ENCODE data around the gene RNF207.
A peak's percentile ranks its signal among the peaks of the same experiment; 100 is the strongest.

RNF207 gene

DNA sequence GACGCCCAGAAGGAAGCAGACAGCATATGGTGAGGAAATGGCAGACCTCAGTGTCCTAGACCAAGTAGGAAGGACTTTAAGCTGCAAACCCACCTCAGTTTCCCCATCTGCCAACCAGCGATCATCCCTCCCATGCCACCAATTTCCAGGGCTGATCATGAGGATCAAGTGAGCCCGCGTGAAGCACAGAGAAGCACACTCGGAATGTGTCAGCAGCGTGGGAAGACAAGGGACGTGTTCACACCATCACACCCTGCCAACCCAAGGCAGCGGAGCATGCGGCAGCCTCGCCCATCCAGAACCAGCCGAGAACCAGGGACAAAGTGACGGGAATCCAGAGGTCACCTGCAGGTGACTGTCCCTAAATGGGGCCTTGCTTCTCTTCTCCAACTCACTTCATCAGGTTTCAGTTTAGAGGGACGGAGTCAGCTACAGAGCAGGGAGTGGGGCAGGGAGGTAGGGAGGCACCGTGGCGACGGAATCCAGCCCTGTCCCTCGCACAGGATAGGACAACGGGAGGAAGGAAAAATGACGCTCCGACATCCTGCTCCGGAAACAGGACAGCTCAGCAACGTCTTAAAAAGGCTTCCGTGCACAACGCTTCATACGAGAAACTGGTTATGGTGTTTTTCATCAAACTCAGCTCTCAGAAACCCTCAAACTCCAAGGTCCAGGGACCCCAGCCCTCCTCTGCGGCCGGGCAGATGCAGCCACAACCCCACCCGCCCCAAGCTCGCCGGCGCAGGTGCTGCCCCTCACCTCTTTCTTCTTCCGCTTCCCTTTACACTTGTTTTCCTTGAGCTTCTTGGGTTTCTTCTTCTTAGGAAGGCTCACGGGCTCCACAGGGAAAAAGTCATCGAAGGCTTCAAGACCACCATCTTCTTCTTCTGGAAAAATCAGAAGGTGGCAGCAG, 38.3 kb upstream of the RNF207 start:
- Histone ChIP-seq H3K27me3 (ENCODE audit: control insufficient read depth in 3 of 3, insufficient read depth in 3 of 3, low read depth in 1 of 3, low read length in 3 of 3) (peaks cover 0 to 79% (median under 1%) of the 10 kb centered on the region in 3 experiments), H2BK12ac (ENCODE audit: low read length) (no peak overlapping the region), H3K79me1 (ENCODE audit: low read depth, low read length) (no peaks in the 10 kb centered on the region), H2BK120ac (ENCODE audit: low read depth, low read length) (no peak overlapping the region), H3K4ac (ENCODE audit: low read length) (no peak overlapping the region), H3K23ac (ENCODE audit: low read depth, low read length, poor library complexity) (no peak overlapping the region), H3K4me1 (ENCODE audit: control insufficient read depth in 2 of 2, insufficient read depth in 1 of 2, low read depth in 1 of 2, low read length in 2 of 2) (no peaks in the 10 kb centered on the region), H3K4me3 (ENCODE audit: low read length in 2 of 2) (no peak overlapping the region), H2BK15ac (ENCODE audit: low read length) (no peak overlapping the region), H3K4me2 (ENCODE audit: insufficient read depth, low read length, poor library complexity, severe bottlenecking) (no peak overlapping the region), H4K8ac (ENCODE audit: low read depth, low read length) (no peak overlapping the region), H3K9ac (ENCODE audit: low read depth, low read length, poor library complexity) (no peak overlapping the region), H3K9me3 (replicated peaks in 1 of 2; ENCODE audit: control insufficient read depth in 2 of 2, insufficient read depth in 1 of 2, low read depth in 1 of 2, low read length in 2 of 2) (no peaks in the 10 kb centered on the region), H3K36me3 (replicated peaks in 1 of 2; ENCODE audit: control insufficient read depth in 2 of 2, insufficient read depth in 2 of 2, low read length in 2 of 2) (no peaks in the 10 kb centered on the region), H3K18ac (ENCODE audit: low read length) (no peak overlapping the region), H2AK5ac (ENCODE audit: low read depth, low read length) (no peak overlapping the region), H4K91ac (ENCODE audit: low read depth, low read length, poor library complexity) (no peak overlapping the region), H3K14ac (ENCODE audit: low read length) (no peak overlapping the region), H3K27ac (replicated peaks; ENCODE audit: low read length) (no peak overlapping the region), H2BK5ac (ENCODE audit: low read length) (peak overlapping the region; percentile 24), H2AFZ (ENCODE audit: low read length) (no peak overlapping the region)
- DNase-seq (ENCODE audit: low spot score) = no peak
- WGBS, 2 donors (ENCODE audit: extremely low coverage in 2 of 2, insufficient read length in 2 of 2, insufficient replicate concordance in 1 of 2) = no CpG with 5 or more reads among the region's 34 CpGs

DNA sequence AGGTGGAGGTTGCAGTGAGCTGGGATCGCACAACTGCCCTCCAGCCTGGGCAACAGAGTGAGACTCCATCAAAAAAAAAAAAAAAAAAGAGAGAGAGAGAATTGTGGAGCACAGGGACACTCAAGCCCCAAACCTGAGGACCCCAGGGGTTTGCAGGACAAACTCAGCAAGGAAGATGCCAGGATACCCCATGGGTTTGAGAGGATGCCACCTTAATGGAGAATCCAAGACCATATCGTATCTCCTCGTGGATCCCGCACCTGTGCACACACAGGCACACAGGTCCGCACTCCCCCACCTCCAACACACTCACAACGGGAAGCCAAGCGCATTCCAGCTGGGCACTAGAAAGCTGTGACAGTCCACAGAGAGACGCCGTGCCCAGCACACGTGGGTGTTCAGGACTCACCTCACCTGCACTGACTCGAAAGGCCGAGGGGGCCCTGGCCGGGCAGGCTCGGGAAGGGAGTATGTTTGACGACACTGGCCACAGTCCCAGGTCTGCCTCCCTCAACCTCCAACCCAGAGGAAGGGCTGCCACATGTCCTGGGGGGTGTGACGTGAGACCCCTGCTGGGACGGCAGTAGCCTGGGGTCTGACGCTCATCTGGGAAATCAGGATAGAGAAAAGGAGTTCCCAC, 36.9 kb upstream of the RNF207 start:
- Histone ChIP-seq H3K9ac (ENCODE audit: low read depth, low read length, poor library complexity) (no peak overlapping the region), H2BK12ac (ENCODE audit: low read length) (no peak overlapping the region), H3K36me3 (replicated peaks in 1 of 2; ENCODE audit: control insufficient read depth in 2 of 2, insufficient read depth in 2 of 2, low read length in 2 of 2) (no peaks in the 10 kb centered on the region), H3K9me3 (replicated peaks in 1 of 2; ENCODE audit: control insufficient read depth in 2 of 2, insufficient read depth in 1 of 2, low read depth in 1 of 2, low read length in 2 of 2) (no peaks in the 10 kb centered on the region), H2BK15ac (ENCODE audit: low read length) (no peak overlapping the region), H4K91ac (ENCODE audit: low read depth, low read length, poor library complexity) (no peak overlapping the region), H3K27ac (replicated peaks; ENCODE audit: low read length) (no peak overlapping the region), H3K4ac (ENCODE audit: low read length) (no peak overlapping the region), H2AFZ (ENCODE audit: low read length) (no peak overlapping the region), H3K27me3 (ENCODE audit: control insufficient read depth in 3 of 3, insufficient read depth in 3 of 3, low read depth in 1 of 3, low read length in 3 of 3) (peaks cover 0 to 65% (median 0%) of the 10 kb centered on the region in 3 experiments), H2BK5ac (ENCODE audit: low read length) (no peak overlapping the region), H3K18ac (ENCODE audit: low read length) (no peak overlapping the region), H3K4me1 (ENCODE audit: control insufficient read depth in 2 of 2, insufficient read depth in 1 of 2, low read depth in 1 of 2, low read length in 2 of 2) (no peaks in the 10 kb centered on the region), H2BK120ac (ENCODE audit: low read depth, low read length) (no peak overlapping the region), H3K4me3 (ENCODE audit: low read length in 2 of 2) (no peak overlapping the region), H2AK5ac (ENCODE audit: low read depth, low read length) (no peak overlapping the region), H3K4me2 (ENCODE audit: insufficient read depth, low read length, poor library complexity, severe bottlenecking) (no peak overlapping the region), H4K8ac (ENCODE audit: low read depth, low read length) (no peak overlapping the region), H3K14ac (ENCODE audit: low read length) (no peak overlapping the region), H3K23ac (ENCODE audit: low read depth, low read length, poor library complexity) (no peak overlapping the region), H3K79me1 (ENCODE audit: low read depth, low read length) (no peaks in the 10 kb centered on the region)
- WGBS, 2 donors (ENCODE audit: extremely low coverage in 2 of 2, insufficient read length in 2 of 2, insufficient replicate concordance in 1 of 2) = no CpG with 5 or more reads among the region's 18 CpGs
- no peak for DNase-seq (ENCODE audit: low spot score)

DNA sequence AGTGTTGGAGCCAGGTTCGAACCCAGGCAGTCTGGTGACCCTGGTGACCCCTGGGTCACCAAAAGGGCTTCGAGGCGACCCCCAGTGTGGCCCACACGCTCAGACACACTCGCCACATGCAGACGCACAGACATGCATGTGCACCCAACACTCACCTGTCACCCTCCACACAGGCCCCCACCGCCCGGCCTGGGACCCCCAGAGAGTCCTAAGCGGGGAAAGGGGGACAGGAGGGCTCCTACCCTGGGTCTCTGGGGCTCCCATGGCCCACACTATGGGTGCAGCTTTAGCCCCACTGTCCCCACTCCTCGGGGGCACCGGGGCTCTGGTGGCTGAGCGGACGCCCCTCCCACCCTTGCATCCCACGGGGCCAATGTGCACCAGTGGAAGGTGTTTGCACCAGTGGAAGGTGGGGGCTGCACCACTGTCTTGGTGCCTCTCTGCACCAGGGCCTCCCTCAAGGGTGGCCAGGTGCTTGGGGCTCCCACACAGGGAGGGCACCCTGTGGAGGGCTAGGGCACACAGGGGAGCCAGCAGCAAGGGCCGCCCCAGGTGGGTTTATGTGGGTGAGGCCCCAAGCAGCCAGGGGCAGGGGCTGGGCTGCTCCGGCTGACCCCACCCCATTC, 35.7 kb upstream of the RNF207 start:
- H2BK120ac ChIP-seq (ENCODE audit: low read depth, low read length) = no peak overlapping the region
- H3K27ac ChIP-seq (replicated peaks; ENCODE audit: low read length) = no peak overlapping the region
- no peak overlapping the region for H3K9ac ChIP-seq (ENCODE audit: low read depth, low read length, poor library complexity)
- no peak overlapping the region for H2BK15ac ChIP-seq (ENCODE audit: low read length)
- no peak overlapping the region for H2BK12ac ChIP-seq (ENCODE audit: low read length)
- peak overlapping the region; percentile 83 for H2AK5ac ChIP-seq (ENCODE audit: low read depth, low read length)
- no peak overlapping the region for H3K18ac ChIP-seq (ENCODE audit: low read length)
- H3K14ac ChIP-seq (ENCODE audit: low read length) = no peak overlapping the region
- H4K91ac ChIP-seq (ENCODE audit: low read depth, low read length, poor library complexity) = no peak overlapping the region
- H3K4me1 ChIP-seq (ENCODE audit: control insufficient read depth in 2 of 2, insufficient read depth in 1 of 2, low read depth in 1 of 2, low read length in 2 of 2) = no peaks in the 10 kb centered on the region
- H3K4me2 ChIP-seq (ENCODE audit: insufficient read depth, low read length, poor library complexity, severe bottlenecking) = no peak overlapping the region
- H3K4ac ChIP-seq (ENCODE audit: low read length) = no peak overlapping the region
- no peak overlapping the region for H3K4me3 ChIP-seq (ENCODE audit: low read length in 2 of 2)
- H3K23ac ChIP-seq (ENCODE audit: low read depth, low read length, poor library complexity) = no peak overlapping the region
- H2BK5ac ChIP-seq (ENCODE audit: low read length) = no peak overlapping the region
- H4K8ac ChIP-seq (ENCODE audit: low read depth, low read length) = peak overlapping the region; percentile 10
- H3K27me3 ChIP-seq (ENCODE audit: control insufficient read depth in 3 of 3, insufficient read depth in 3 of 3, low read depth in 1 of 3, low read length in 3 of 3) = peaks cover 0 to 58% (median 3%) of the 10 kb centered on the region in 3 experiments
- DNase-seq (ENCODE audit: low spot score) = no peak
- H3K9me3 ChIP-seq (replicated peaks in 1 of 2; ENCODE audit: control insufficient read depth in 2 of 2, insufficient read depth in 1 of 2, low read depth in 1 of 2, low read length in 2 of 2) = no peaks in the 10 kb centered on the region
- WGBS, 2 donors (ENCODE audit: extremely low coverage in 2 of 2, insufficient read length in 2 of 2, insufficient replicate concordance in 1 of 2) = no CpG with 5 or more reads among the region's 16 CpGs
- no peaks in the 10 kb centered on the region for H3K36me3 ChIP-seq (replicated peaks in 1 of 2; ENCODE audit: control insufficient read depth in 2 of 2, insufficient read depth in 2 of 2, low read length in 2 of 2)
- H2AFZ ChIP-seq (ENCODE audit: low read length) = no peak overlapping the region
- no peaks in the 10 kb centered on the region for H3K79me1 ChIP-seq (ENCODE audit: low read depth, low read length)

DNA sequence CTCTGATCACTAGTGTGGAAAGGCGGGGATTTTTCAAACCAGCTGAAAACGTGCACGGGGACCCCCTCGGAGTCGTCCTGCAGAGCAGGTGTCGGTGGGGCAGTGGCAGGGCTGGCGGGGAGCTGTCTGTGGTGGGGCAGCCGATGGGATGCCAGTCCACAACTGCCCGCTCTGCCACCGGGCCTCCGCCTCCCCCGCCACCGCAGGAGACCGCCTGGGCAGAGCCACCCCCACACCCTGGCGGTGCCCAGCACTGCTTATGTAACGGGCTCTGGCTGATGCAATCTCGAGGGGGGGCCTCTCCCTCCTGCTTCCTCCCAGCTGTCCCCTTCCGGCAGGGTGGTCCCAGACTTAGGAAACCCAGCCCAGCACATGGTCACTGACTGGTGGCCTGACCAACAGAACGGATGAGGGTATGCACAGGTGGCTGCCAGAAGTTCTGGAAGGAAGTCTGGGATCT, 35.1 kb upstream of the RNF207 start:
- Histone ChIP-seq H2BK12ac (ENCODE audit: low read length) (no peak overlapping the region), H2AK5ac (ENCODE audit: low read depth, low read length) (peak overlapping the region; percentile 83), H3K4me1 (ENCODE audit: control insufficient read depth in 2 of 2, insufficient read depth in 1 of 2, low read depth in 1 of 2, low read length in 2 of 2) (no peaks in the 10 kb centered on the region), H2BK5ac (ENCODE audit: low read length) (no peak overlapping the region), H3K9ac (ENCODE audit: low read depth, low read length, poor library complexity) (no peak overlapping the region), H3K27ac (replicated peaks; ENCODE audit: low read length) (no peak overlapping the region), H3K23ac (ENCODE audit: low read depth, low read length, poor library complexity) (no peak overlapping the region), H3K36me3 (replicated peaks in 1 of 2; ENCODE audit: control insufficient read depth in 2 of 2, insufficient read depth in 2 of 2, low read length in 2 of 2) (no peaks in the 10 kb centered on the region), H3K4me3 (ENCODE audit: low read length in 2 of 2) (no peak overlapping the region), H3K14ac (ENCODE audit: low read length) (no peak overlapping the region), H2BK120ac (ENCODE audit: low read depth, low read length) (peak overlapping the region; percentile 28), H3K4me2 (ENCODE audit: insufficient read depth, low read length, poor library complexity, severe bottlenecking) (no peak overlapping the region), H4K91ac (ENCODE audit: low read depth, low read length, poor library complexity) (no peak overlapping the region), H3K9me3 (replicated peaks in 1 of 2; ENCODE audit: control insufficient read depth in 2 of 2, insufficient read depth in 1 of 2, low read depth in 1 of 2, low read length in 2 of 2) (no peaks in the 10 kb centered on the region), H2AFZ (ENCODE audit: low read length) (no peak overlapping the region), H4K8ac (ENCODE audit: low read depth, low read length) (no peak overlapping the region), H3K27me3 (ENCODE audit: control insufficient read depth in 3 of 3, insufficient read depth in 3 of 3, low read depth in 1 of 3, low read length in 3 of 3) (peaks cover 0 to 55% (median 3%) of the 10 kb centered on the region in 3 experiments), H3K79me1 (ENCODE audit: low read depth, low read length) (no peaks in the 10 kb centered on the region), H2BK15ac (ENCODE audit: low read length) (no peak overlapping the region), H3K4ac (ENCODE audit: low read length) (no peak overlapping the region), H3K18ac (ENCODE audit: low read length) (no peak overlapping the region)
- DNase-seq (ENCODE audit: low spot score) = no peak
- no CpG with 5 or more reads among the region's 19 CpGs for WGBS, 2 donors (ENCODE audit: extremely low coverage in 2 of 2, insufficient read length in 2 of 2, insufficient replicate concordance in 1 of 2)

Measured in neuronal stem cell (in vitro differentiated cells).